HEK293 (cell line): ENCODE results near the gene PHKA2.

Experiments used
- RBAK ChIP-seq: fragments of 450-650 bp; formaldehyde crosslinking; IDR thresholded peaks from 2 replicates; pipeline ENCODE4 v1.5.1; 2016; ENCODE audit warnings: missing biosample characterization, missing genetic modification characterization
- TCF7L2 ChIP-seq: IDR thresholded peaks from 2 replicates; pipeline ENCODE4 v1.6.1; 2011; ENCODE audit warnings: low read depth, mild to moderate bottlenecking, inconsistent platforms, low read length, moderate library complexity, borderline replicate concordance
- YY1 ChIP-seq: fragments of 450-650 bp; formaldehyde crosslinking; IDR thresholded peaks from 2 replicates; pipeline ENCODE4 v1.5.1; 2018; ENCODE audit warnings: missing biosample characterization, missing genetic modification characterization
- ZNF274 ChIP-seq, 2 experiments: fragments of 200-500 bp in 1 of 2; fragments of 450-650 bp in 1 of 2; sonication (Bioruptor generic) in 1 of 2; formaldehyde crosslinking in 1 of 2; IDR thresholded peaks; 2 replicates each; pipeline versions ENCODE4 v1.5.1 to v1.6.1; 2014 to 2016; ENCODE audit warnings: borderline replicate concordance in 1 of 2, inconsistent platforms in 1 of 2, low read length in 1 of 2, missing biosample characterization in 1 of 2, missing genetic modification characterization in 1 of 2
- ZNF302 ChIP-seq: fragments of 450-650 bp; formaldehyde crosslinking; IDR thresholded peaks from 2 replicates; pipeline ENCODE4 v1.5.1; 2016; ENCODE audit warnings: missing biosample characterization, missing genetic modification characterization, low read depth
- ZNF335 ChIP-seq: fragments of 450-650 bp; formaldehyde crosslinking; conservative IDR thresholded peaks from 2 replicates; pipeline ENCODE4 v1.5.1; 2016; ENCODE audit warnings: missing biosample characterization, missing genetic modification characterization
- ZNF558 ChIP-seq: fragments of 450-650 bp; formaldehyde crosslinking; IDR thresholded peaks from 2 replicates; pipeline ENCODE4 v1.5.1; 2016; ENCODE audit warnings: missing biosample characterization, missing genetic modification characterization
- ZNF704 ChIP-seq: fragments of 450-650 bp; formaldehyde crosslinking; IDR thresholded peaks from 2 replicates; pipeline ENCODE4 v1.5.1; 2016; ENCODE audit warnings: missing biosample characterization, missing genetic modification characterization
- ZNF747 ChIP-seq: fragments of 450-650 bp; formaldehyde crosslinking; IDR thresholded peaks from 2 replicates; pipeline ENCODE4 v1.5.1; 2016; ENCODE audit warnings: missing biosample characterization, missing genetic modification characterization
- TF ChIP-seq, protein P1 (sequence below): fragments of 450-650 bp; formaldehyde crosslinking; IDR thresholded peaks from 2 replicates; pipeline ENCODE4 v1.5.1; 2016; ENCODE audit warnings: missing biosample characterization, missing genetic modification characterization
- TF ChIP-seq, protein P2 (sequence below): fragments of 450-650 bp; formaldehyde crosslinking; IDR thresholded peaks from 2 replicates; pipeline ENCODE4; 2016; ENCODE audit warnings: missing biosample characterization, missing genetic modification characterization

- TF ChIP-seq, protein P1, sequence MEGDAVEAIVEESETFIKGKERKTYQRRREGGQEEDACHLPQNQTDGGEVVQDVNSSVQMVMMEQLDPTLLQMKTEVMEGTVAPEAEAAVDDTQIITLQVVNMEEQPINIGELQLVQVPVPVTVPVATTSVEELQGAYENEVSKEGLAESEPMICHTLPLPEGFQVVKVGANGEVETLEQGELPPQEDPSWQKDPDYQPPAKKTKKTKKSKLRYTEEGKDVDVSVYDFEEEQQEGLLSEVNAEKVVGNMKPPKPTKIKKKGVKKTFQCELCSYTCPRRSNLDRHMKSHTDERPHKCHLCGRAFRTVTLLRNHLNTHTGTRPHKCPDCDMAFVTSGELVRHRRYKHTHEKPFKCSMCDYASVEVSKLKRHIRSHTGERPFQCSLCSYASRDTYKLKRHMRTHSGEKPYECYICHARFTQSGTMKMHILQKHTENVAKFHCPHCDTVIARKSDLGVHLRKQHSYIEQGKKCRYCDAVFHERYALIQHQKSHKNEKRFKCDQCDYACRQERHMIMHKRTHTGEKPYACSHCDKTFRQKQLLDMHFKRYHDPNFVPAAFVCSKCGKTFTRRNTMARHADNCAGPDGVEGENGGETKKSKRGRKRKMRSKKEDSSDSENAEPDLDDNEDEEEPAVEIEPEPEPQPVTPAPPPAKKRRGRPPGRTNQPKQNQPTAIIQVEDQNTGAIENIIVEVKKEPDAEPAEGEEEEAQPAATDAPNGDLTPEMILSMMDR = no peak
- TF ChIP-seq ZNF335 (tag by site-specific recombination) (no peak), ZNF558 (no peak), ZNF274 (IDR thresholded peaks at IDR 0.05; ENCODE audit: low read length) (no peak), ZNF274 (tag by site-specific recombination; IDR thresholded peaks at IDR 0.05; ENCODE audit: borderline replicate concordance) (no peak), RBAK (tag by site-specific recombination) (no peak), TCF7L2 (no peak), ZNF747 (tag by site-specific recombination) (no peak), YY1 (tag by site-specific recombination) (no peak), ZNF302 (tag by site-specific recombination) (no peak), ZNF704 (tag by site-specific recombination) (no peak)
- TF ChIP-seq, protein P2, sequence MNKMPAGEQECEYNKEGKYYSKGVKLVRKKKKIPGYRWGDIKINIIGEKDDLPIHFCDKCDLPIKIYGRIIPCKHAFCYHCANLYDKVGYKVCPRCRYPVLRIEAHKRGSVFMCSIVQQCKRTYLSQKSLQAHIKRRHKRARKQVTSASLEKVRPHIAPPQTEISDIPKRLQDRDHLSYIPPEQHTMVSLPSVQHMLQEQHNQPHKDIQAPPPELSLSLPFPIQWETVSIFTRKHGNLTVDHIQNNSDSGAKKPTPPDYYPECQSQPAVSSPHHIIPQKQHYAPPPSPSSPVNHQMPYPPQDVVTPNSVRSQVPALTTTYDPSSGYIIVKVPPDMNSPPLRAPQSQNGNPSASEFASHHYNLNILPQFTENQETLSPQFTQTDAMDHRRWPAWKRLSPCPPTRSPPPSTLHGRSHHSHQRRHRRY = no peak
Measured at GRCh38 chrX:18998653-18999052, 14.7 kb upstream of the PHKA2 start.
